GM20000 (cell line): ENCODE data around the gene BEND7.
A peak's percentile ranks its signal among the peaks of the same experiment; 100 is the strongest.

Experiments used
- DNase-seq: peaks from one replicate; pipeline ENCODE4 v3.0.0; 2012; ENCODE audit warnings: low spot score
- CTCF ChIP-seq: IDR thresholded peaks from 2 replicates; pipeline ENCODE4 v1.5.1; 2012; ENCODE audit warnings: mild to moderate bottlenecking, control low read depth; ENCODE audit errors: extremely low read depth, missing control alignments

Gene BEND7

GRCh38 chr10:13528123-13528874, 515 bp downstream of the BEND7 start:
- DNase-seq: peak; percentile 64
- no peak for TF ChIP-seq CTCF

- TF ChIP-seq CTCF: no peak
- DNase-seq: peak; percentile 20
Observed at GRCh38 chr10:13527864-13528122, 1.0 kb downstream of the BEND7 start.

GRCh38 chr10:13526948-13527863, 1.6 kb downstream of the BEND7 start:
- TF ChIP-seq CTCF: no peak
- peak; percentile 30 for DNase-seq

GRCh38 chr10:13525663-13526062, 3.2 kb downstream of the BEND7 start:
- no peak for DNase-seq
- no peak for TF ChIP-seq CTCF

- DNase-seq: no peak
- TF ChIP-seq CTCF: no peak
Observed at GRCh38 chr10:13521026-13521425, 7.8 kb downstream of the BEND7 start.

GRCh38 chr10:13520194-13520593, 8.6 kb downstream of the BEND7 start:
- TF ChIP-seq CTCF: no peak
- DNase-seq: no peak

- no peak for TF ChIP-seq CTCF
- DNase-seq: peak; percentile 52
Observed at GRCh38 chr10:13518076-13518692, 10.6 kb downstream of the BEND7 start.
